GM12878 (cell line): ENCODE measurements around the gene WDR89. TPM values are rescaled to one million over a fixed set of nuclear protein-coding genes. Genes with fewer than 3 reads are reported as not detected.

Experiments
- BCL3 ChIP-seq: IDR thresholded peaks from 2 replicates; pipeline ENCODE4 v1.6.1; 2011; ENCODE audit warnings: borderline replicate concordance, low read depth, mild to moderate bottlenecking, moderate library complexity, low read length; ENCODE audit not compliant: insufficient read depth, poor library complexity, severe bottlenecking
- CBX5 ChIP-seq: sonication (generic); IDR thresholded peaks from 2 replicates; pipeline ENCODE4 v1.6.1; 2016; ENCODE audit warnings: low read depth, moderate library complexity, mild to moderate bottlenecking, inconsistent platforms
- GABPA ChIP-seq: IDR thresholded peaks from 2 replicates; pipeline ENCODE4 v1.6.1; 2014; ENCODE audit warnings: antibody characterized with exemption, low read depth, mild to moderate bottlenecking, inconsistent platforms
- HCFC1 ChIP-seq: fragments of 150-350 bp; IDR thresholded peaks from 2 replicates; pipeline ENCODE4 v1.6.1; 2014; ENCODE audit warnings: low read length
- HSF1 ChIP-seq: fragments of 150-350 bp; IDR thresholded peaks from 2 replicates; pipeline ENCODE4 v1.6.1; 2014; ENCODE audit warnings: mild to moderate bottlenecking, low read depth, low read length
- MAX ChIP-seq: IDR thresholded peaks from 2 replicates; pipeline ENCODE4 v1.6.1; 2012; ENCODE audit warnings: low read depth, low read length, improper control_type of control experiment
- NR2C1 ChIP-seq: fragments of 450-650 bp; IDR thresholded peaks from 2 replicates; pipeline ENCODE4 v1.6.1; 2017; ENCODE audit warnings: antibody characterized with exemption, mild to moderate bottlenecking, moderate library complexity
- POLR2A ChIP-seq: IDR thresholded peaks from 2 replicates; pipeline ENCODE4 v1.6.1; 2011; ENCODE audit warnings: low read depth, mild to moderate bottlenecking, low read length
- PRDM15 ChIP-seq: fragments of 450-650 bp; formaldehyde crosslinking; IDR thresholded peaks from 2 replicates; pipeline ENCODE4 v1.4.0; 2020; ENCODE audit warnings: mild to moderate bottlenecking, moderate library complexity
- SIN3A ChIP-seq: IDR thresholded peaks from 2 replicates; pipeline ENCODE4 v1.6.1; 2012; ENCODE audit warnings: low read depth, low read length, improper control_type of control experiment
- SMAD1 ChIP-seq: fragments of 450-650 bp; IDR thresholded peaks from 2 replicates; pipeline ENCODE4 v1.6.1; 2018; ENCODE audit warnings: mild to moderate bottlenecking, low read depth; ENCODE audit not compliant: partially characterized antibody
- SRF ChIP-seq, 2 experiments: IDR thresholded peaks; 2 replicates each; pipeline ENCODE4 v1.6.1; 2011; ENCODE audit warnings: low read depth in 2 of 2, low read length in 2 of 2, mild to moderate bottlenecking in 1 of 2, moderate library complexity in 1 of 2
- STAT3 ChIP-seq: IDR thresholded peaks from 2 replicates; pipeline ENCODE4 v1.6.1; 2011; ENCODE audit warnings: low read depth, low read length, improper control_type of control experiment
- USF2 ChIP-seq: IDR thresholded peaks from 2 replicates; pipeline ENCODE4 v1.6.1; 2011; ENCODE audit warnings: low read depth, low read length, improper control_type of control experiment, borderline replicate concordance
- ZBTB40 ChIP-seq: fragments of 450-650 bp; IDR thresholded peaks from 2 replicates; pipeline ENCODE4 v1.6.1; 2016; ENCODE audit warnings: mild to moderate bottlenecking, moderate library complexity, borderline replicate concordance
- polyA plus RNA-seq, 11 experiments: library from polyadenylated mRNA; depleted of rRNA in 4 of 11; unstranded in 6 of 11; stranded (reverse) in 5 of 11; fragments of >200 nt; fragmentation: Nextera tagmentation in 4 of 11; fragmentation: Illumina TruSeq in 1 of 11; extraction: Ambion mirVana in 4 of 11; extraction: Trizol in 1 of 11; gene quantifications; 1 replicate in 1 of 11; 2 replicates in 10 of 11; pipeline versions ENCODE4 v1.2.1 to v1.2.3, GENCODE V29; 2011 to 2016; ENCODE audit warnings: inconsistent platforms in 2 of 11, missing spikeins in 2 of 11, low read depth in 1 of 11
- total RNA-seq, 4 experiments: library from RNA; depleted of rRNA in 3 of 4; stranded (reverse); fragments of >200 nt in 3 of 4; fragmentation: Illumina TruSeq in 1 of 4; extraction: Trizol in 1 of 4; gene quantifications; 2 replicates each; pipeline versions ENCODE4 v1.2.1 to v1.2.3, GENCODE V29; 2013 to 2021

WDR89 gene
- total and polyA plus RNA-seq, 10 of the 15 experiments (the other 5 are each of a cell fraction or from before 2014, with no cell fraction given): 11.8 to 25.7 (median 17.5) TPM

- TF ChIP-seq USF2 (peak; percentile 30; the same call in 1 of the 2 replicates), STAT3 (no peak), SMAD1 (no peak), SRF (IDR thresholded peaks at IDR 0.05; ENCODE audit: low read depth in 2 of 2, low read length in 2 of 2) (peak; percentile 54 to 71; a peak in 1 of 4 replicates), CBX5 (peak; percentile 88; the same call in 1 of the 2 replicates), NR2C1 (peak; percentile 52), BCL3 (no peak), POLR2A (peak; percentile 91), HSF1 (no peak), PRDM15 (no peak), SIN3A (peak; percentile 75; the same call in 1 of the 2 replicates), ZBTB40 (peak; percentile 83; the same call in 1 of the 2 replicates), MAX (peak; percentile 95), GABPA (no peak), HCFC1 (no peak)
Measured at GRCh38 chr14:63641473-63642228, at the start of gene WDR89 (continued).
